Stomach (tissue), 9 donors: ENCODE data around the gene P3R3URF. TPM values are rescaled to one million over a fixed set of nuclear protein-coding genes. Genes with fewer than 3 reads are reported as not detected.

Experiments
- DNase-seq, 2 donors: peaks; one replicate each; pipeline versions ENCODE4 v3.0.0 to v3.0.0-alpha.2; 2013 to 2019
- H3K27ac ChIP-seq, 5 donors: fragments of 200-600 bp in 4 of 5; sonication (generic) in 4 of 5; one replicate each; pipeline ENCODE4 v1.5.1; 2013 to 2019; ENCODE audit warnings: mild to moderate bottlenecking in 1 of 5, moderate library complexity in 1 of 5
- H3K27me3 ChIP-seq, 3 donors: fragments of 200-600 bp; sonication (generic); one replicate each; pipeline ENCODE4 v1.5.1; 2017 to 2019; ENCODE audit warnings: mixed run types in 1 of 3
- H3K36me3 ChIP-seq, 4 donors: fragments of 200-600 bp; sonication (generic); 1 replicate in 3 of 4; 2 replicates in 1 of 4; pipeline ENCODE4 v1.5.1; 2016 to 2019
- H3K4me1 ChIP-seq, 4 donors: fragments of 200-600 bp; sonication (generic); one replicate each; pipeline ENCODE4 v1.5.1; 2016 to 2019
- H3K4me3 ChIP-seq, 4 donors: fragments of 200-600 bp; sonication (generic) in 3 of 4; one replicate each; pipeline ENCODE4 v1.5.1; 2016 to 2019; ENCODE audit warnings: mild to moderate bottlenecking in 1 of 4
- H3K9me3 ChIP-seq, 4 donors: fragments of 200-600 bp; sonication (generic); one replicate each; pipeline ENCODE4 v1.5.1; 2016 to 2019
- EP300 ChIP-seq: sonication (generic); formaldehyde crosslinking; IDR thresholded peaks from one replicate; pipeline ENCODE4 v1.6.1; 2017; ENCODE audit warnings: antibody characterized with exemption
- POLR2A ChIP-seq, 4 donors: fragments of 450-650 bp; IDR thresholded peaks; one replicate each; pipeline ENCODE4 v1.6.1; 2016; ENCODE audit warnings: antibody characterized with exemption in 4 of 4, control low read depth in 2 of 4, mild to moderate bottlenecking in 1 of 4, moderate library complexity in 1 of 4
- POLR2AphosphoS5 ChIP-seq, 3 donors: sonication (generic); formaldehyde crosslinking; IDR thresholded peaks; one replicate each; pipeline ENCODE4 v1.6.1; 2016; ENCODE audit warnings: antibody characterized with exemption in 3 of 3
- WGBS, 5 donors: extraction: QIAGEN DNeasy Blood & Tissue Kit in 3 of 5; methylation state at CpG; one replicate each; pipeline versions ENCODE4 v1.1.5 to v1.1.7; 2013 to 2018; 5-methylcytosine and 5-hydroxymethylcytosine counted together
- intact Hi-C: fragments of 100-400 bp; cut with DNase I; formaldehyde crosslinking; loops from one replicate; pipeline ENCODE4 v1.15.1; 2023; ENCODE audit warnings: low total_unique reads
- polyA plus RNA-seq, 3 donors: library from polyadenylated mRNA; stranded (reverse); fragments of 200-250 nt; gene quantifications; one replicate each; pipeline ENCODE4 v1.2.3, GENCODE V29; 2013
- total RNA-seq, 5 donors: library from RNA; depleted of rRNA; stranded (reverse); fragments of >200 nt; gene quantifications; one replicate each; pipeline versions ENCODE4 v1.1.0 to v1.2.3, GENCODE V29; 2014 to 2016
- TF ChIP-seq, protein P1 (sequence below), 7 experiments: fragments of 450-650 bp in 4 of 7; fragments of 200-600 bp in 3 of 7; sonication (generic) in 3 of 7; IDR thresholded peaks; one replicate each; pipeline ENCODE4 v1.5.1; 2016 to 2019; ENCODE audit warnings: antibody characterized with exemption in 7 of 7, control low read depth in 2 of 7, mild to moderate bottlenecking in 1 of 7
- donor health status: healthy with polysubstance abuse.
- donor health status: Bipolar disorder and iron deficiency.
- donor health status: healthy.

P3R3URF gene
- total and polyA plus RNA-seq, 8 donors, result not detected

DNA sequence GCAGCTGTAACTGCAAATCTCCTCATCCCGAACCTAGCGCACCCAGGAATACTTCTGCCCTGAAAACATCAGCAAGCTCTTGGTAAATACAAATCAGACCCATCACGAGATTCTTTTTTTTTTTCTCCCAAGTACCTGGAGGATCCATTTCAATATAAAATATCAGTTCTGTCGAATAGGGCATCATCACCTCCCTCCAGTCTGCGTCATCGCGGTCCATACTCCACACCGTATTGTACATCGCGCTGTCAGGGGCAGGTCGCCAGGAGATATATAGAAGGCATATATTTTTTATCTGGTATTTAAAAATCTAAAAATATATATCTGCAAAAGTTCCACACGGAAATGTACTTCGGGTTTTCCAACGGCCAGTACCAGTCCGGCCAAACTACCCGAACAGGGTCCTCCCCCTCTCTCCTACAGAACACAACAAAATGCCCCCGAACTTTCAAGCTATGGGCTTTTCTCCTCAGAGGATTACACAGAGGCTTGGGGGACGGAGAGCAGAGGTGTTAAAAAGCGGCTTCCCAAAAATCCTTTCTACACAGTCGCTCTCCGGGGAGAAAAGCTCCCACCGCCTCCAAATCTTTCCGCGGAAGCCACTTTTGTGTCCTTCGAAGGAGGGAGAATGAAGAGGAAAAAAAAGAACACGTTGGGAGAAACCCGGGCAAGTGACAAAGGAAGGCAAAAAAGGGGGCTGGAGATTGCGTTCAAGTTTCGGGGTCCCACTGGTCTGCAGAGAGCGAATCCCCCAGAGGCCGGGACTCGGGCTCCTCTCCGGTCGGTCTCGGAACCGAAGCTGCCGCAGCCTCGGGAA lies 44.4 kb downstream of the P3R3URF start:
- Histone ChIP-seq H3K4me1 (peaks cover 10 to 62% (median 27%) of the 10 kb centered on the region in 4 donors), H3K36me3 (no peaks in the 10 kb centered on the region), H3K4me3 (peak overlapping the region; percentile 58 to 65 (median 64)), H3K27ac (peak overlapping the region; percentile 95 to 98 (median 95)), H3K27me3 (peaks cover 0 to 11% (median 0%) of the 10 kb centered on the region in 3 donors), H3K9me3 (no peaks in the 10 kb centered on the region)
- intact Hi-C loops, result no loop called here
- DNase-seq, result peak; percentile 38 to 73
- WGBS, 5 donors, result 0 to 2% (median 1%) methylated on average over 29 to 38 of the region's 38 CpGs
- TF ChIP-seq POLR2AphosphoS5 (IDR thresholded peaks at IDR 0.05) (no peak), EP300 (no peak)
- TF ChIP-seq, protein P1, sequence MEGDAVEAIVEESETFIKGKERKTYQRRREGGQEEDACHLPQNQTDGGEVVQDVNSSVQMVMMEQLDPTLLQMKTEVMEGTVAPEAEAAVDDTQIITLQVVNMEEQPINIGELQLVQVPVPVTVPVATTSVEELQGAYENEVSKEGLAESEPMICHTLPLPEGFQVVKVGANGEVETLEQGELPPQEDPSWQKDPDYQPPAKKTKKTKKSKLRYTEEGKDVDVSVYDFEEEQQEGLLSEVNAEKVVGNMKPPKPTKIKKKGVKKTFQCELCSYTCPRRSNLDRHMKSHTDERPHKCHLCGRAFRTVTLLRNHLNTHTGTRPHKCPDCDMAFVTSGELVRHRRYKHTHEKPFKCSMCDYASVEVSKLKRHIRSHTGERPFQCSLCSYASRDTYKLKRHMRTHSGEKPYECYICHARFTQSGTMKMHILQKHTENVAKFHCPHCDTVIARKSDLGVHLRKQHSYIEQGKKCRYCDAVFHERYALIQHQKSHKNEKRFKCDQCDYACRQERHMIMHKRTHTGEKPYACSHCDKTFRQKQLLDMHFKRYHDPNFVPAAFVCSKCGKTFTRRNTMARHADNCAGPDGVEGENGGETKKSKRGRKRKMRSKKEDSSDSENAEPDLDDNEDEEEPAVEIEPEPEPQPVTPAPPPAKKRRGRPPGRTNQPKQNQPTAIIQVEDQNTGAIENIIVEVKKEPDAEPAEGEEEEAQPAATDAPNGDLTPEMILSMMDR (IDR thresholded peaks at IDR 0.05), result no peak

GRCh38 chr1:46131093-46131492 lies 45.2 kb downstream of the P3R3URF start:
- DNase-seq, result peak in 1 of 2 donors; percentile 28
- H3K27ac ChIP-seq, result peak overlapping the region in 4 of 5 donors; percentile 95 to 98 (median 95)
- peak overlapping the region; percentile 58 to 65 (median 64) for H3K4me3 ChIP-seq
- no peaks in the 10 kb centered on the region for H3K36me3 ChIP-seq
- H3K27me3 ChIP-seq, result peaks cover 0 to 11% (median 0%) of the 10 kb centered on the region in 3 donors
- H3K9me3 ChIP-seq, result no peaks in the 10 kb centered on the region
- WGBS, 5 donors, result 2 to 6% (median 4%) methylated on average over 10 of the region's 10 CpGs
- intact Hi-C loops, result no loop called here
- TF ChIP-seq POLR2AphosphoS5 (IDR thresholded peaks at IDR 0.05), result no peak
- no peak for TF ChIP-seq EP300
- no peak for TF ChIP-seq POLR2A (IDR thresholded peaks at IDR 0.05)
- TF ChIP-seq, protein P1 (IDR thresholded peaks at IDR 0.05), result no peak
- H3K4me1 ChIP-seq, result peaks cover 10 to 62% (median 27%) of the 10 kb centered on the region in 4 donors

DNA sequence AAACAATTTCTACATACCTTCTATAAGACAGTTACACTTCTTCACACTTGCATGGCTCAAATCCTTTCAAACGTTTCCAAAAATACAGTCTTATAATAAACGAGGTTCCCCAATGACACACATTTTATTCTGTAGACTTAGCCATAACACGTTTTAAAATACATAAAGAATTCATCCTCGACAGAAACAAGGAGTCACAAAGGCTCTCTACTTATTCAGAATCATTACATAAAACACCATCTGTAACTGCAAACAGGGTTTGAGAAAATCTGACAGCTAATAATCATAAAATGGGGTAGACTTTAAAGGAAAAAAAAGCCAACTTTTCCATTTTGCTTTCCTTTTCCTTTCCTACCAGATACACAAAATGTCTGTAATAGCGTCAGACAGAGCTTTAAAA lies 45.7 kb downstream of the P3R3URF start:
- intact Hi-C loops, result no loop called here
- Histone ChIP-seq H3K4me1 (peaks cover 10 to 61% (median 26%) of the 10 kb centered on the region in 4 donors), H3K36me3 (no peaks in the 10 kb centered on the region), H3K27me3 (peaks cover 0 to 11% (median 0%) of the 10 kb centered on the region in 3 donors), H3K4me3 (peak overlapping the region; percentile 58 to 65 (median 64)), H3K27ac (peak overlapping the region in 3 of 5 donors; percentile 95 to 98 (median 95)), H3K9me3 (no peaks in the 10 kb centered on the region)
- WGBS, 5 donors, result 15 to 36% (median 23%) methylated on average over 5 of the region's 5 CpGs
- DNase-seq, result no peak
- TF ChIP-seq POLR2A (IDR thresholded peaks at IDR 0.05), result no peak
- TF ChIP-seq POLR2AphosphoS5 (IDR thresholded peaks at IDR 0.05), result no peak
- no peak for TF ChIP-seq EP300
- TF ChIP-seq, protein P1 (IDR thresholded peaks at IDR 0.05), result no peak

DNA sequence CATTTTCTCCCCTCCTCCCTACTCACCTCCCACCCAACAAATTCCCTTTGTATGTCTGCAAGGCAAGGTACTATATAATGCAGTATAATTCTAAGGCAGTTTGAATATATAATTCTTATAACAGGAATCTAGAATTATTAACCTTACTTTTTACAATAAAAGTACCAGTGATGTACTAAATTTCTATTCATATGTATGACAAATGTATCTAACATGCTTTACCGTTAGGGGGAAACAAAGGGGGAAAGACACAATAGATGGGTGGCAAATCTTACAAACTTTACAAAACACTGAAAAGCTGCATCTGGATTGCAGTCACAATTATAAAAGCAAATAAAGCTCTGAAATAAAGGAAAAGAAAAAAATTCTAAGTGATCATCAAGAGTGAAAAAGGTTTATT lies 46.2 kb downstream of the P3R3URF start:
- H3K36me3 ChIP-seq, result no peaks in the 10 kb centered on the region
- no peak for DNase-seq
- 43 to 68% (median 61%) methylated on average over 1 of the region's 1 CpG for WGBS, 5 donors
- peak overlapping the region in 1 of 5 donors; percentile 98 for H3K27ac ChIP-seq
- H3K4me3 ChIP-seq, result peak overlapping the region; percentile 58 to 65 (median 64)
- no peaks in the 10 kb centered on the region for H3K9me3 ChIP-seq
- H3K27me3 ChIP-seq, result peaks cover 0 to 11% (median 0%) of the 10 kb centered on the region in 3 donors
- intact Hi-C loops, result no loop called here
- H3K4me1 ChIP-seq, result peaks cover 10 to 56% (median 24%) of the 10 kb centered on the region in 4 donors
- TF ChIP-seq, protein P1 (IDR thresholded peaks at IDR 0.05), result no peak
- TF ChIP-seq EP300, result no peak
- TF ChIP-seq POLR2AphosphoS5 (IDR thresholded peaks at IDR 0.05), result no peak
- no peak for TF ChIP-seq POLR2A (IDR thresholded peaks at IDR 0.05)
